Activated CD4-positive, alpha-beta T cell treated with anti-CD3 and anti-CD28 coated beads, Interleukin-2, Interleukin-6, amounts not matched to agents 100 ng/mL and 50 ng/mL, durations not matched to agents 16 hours and 8 hours (primary cell): ENCODE measurements around the gene CIDEC.

Experiments
- DNase-seq: peaks from one replicate; pipeline ENCODE4 v3.0.0-alpha.2; 2020

Gene CIDEC

DNA sequence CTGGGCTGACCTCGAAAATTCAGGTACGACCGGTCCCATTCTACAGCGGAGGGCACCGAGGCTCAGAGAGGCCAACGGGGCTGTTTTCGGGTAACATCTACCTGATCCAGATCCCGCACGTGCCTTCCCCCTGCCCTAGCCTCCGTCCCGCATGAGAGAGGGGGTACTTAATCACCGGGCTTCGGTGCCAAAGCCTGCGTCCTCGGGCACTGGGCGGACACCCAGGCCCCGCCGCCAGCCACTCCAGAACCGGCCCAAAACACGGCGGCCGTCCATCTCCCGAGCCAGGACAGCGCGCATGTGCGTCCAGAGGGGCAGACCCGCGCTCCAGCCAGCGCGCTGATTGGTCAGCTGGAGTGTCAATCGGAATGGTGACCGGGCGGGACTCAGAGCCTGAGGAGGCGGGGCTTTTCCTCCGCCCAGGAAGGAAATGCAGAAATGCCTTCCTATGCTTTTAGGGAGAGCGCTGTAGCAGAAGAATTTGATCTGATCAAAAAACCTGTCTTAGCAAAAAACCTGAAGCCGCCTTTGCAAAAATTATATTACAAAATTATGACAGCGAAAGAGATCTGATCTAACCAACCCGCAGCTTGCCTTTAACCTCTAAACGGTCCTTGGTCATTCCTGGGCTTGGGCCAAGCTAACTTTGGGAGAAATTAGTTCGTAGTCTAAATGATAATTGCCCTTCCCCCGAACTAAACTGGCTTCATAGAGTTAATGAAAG lies 36.2 kb downstream of the CIDEC start, which contains the start of gene RPUSD3:
Gene RPUSD3 (minus strand): TSS at position 294 of the 724 bp plus-strand sequence. CDS start 18 bp downstream, at position 276.
- DNase-seq = peak; percentile 98

DNA sequence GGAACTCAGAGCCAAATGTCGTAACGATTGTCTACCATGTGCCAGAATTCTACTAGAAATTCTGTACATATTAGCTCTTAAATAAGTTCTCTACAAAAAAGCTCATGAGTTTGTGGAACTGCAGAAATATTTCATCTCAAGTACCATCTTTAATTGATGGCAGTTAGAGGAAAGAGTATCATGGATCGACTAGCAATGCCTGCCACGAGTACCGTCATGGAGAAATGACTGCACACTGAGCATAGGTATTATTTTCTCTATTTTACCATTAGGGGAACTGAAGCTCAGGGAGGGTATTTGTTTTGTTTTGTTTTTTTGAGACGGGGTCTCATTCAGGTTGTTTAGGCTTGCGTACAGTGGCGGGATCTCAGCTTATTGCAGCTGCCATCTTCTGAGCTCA lies 39.0 kb downstream of the CIDEC start:
- DNase-seq = no peak

DNA sequence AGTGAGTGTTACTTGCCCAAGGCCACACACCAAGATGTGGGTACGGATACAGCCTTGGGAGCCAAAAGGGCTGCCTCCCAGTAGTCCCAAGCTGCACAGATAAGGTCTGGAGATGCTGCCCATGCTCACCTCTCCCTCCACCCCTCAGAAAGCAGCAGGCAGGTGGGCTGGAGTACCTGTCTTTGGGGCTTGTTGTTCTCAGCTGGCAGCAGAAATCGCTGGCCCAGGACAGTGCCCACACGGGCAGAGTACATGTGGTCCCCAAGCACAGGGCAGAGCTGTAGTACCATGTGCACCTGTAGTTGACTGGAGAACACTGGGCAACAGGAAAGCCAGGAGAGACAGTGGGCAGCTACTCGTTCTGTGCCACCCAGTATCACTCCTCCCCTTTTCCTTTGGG lies 41.2 kb downstream of the CIDEC start:
- DNase-seq = no peak

DNA sequence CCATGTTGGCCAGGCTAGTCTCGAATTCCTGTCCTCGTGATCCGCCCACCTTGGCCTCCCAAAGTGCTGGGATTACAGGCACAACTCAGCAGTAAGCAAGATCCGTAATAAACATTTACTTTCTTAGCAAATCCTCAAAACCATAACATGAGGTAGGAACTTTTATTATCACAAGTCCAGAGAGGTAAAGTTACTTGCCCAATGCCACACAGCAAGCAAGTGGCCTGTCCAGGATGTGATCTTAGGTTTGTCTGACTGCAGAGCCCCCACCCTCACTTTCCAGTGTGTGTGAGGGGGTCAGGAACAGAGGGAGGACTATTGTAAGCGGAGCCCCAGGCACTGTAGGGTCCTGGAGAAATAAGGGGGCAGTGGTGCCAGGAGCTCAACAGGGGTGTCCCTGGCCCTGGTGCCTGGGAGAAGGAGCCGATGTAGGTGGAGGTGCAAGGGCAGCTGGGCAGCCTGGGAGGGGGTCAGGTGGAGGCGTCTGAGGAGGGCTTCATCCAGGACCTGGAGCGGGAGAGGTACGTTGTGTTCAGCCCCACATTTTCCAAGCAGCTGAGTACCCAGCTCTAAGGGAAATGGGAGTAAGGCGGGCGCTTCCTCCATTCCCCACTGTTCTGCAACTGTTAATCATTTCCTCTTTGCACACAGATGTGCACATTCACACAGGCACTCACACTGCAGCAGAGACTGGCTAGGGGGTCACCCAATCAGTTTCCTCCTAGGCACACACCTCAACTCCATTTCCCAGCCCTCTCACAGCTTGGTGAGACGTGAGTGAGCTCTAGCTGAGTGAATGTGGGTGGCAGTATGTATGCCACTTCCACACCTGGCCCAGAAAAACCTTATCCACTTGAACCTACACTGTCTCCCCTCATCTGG lies 42.1 kb downstream of the CIDEC start:
- DNase-seq = no peak

DNA sequence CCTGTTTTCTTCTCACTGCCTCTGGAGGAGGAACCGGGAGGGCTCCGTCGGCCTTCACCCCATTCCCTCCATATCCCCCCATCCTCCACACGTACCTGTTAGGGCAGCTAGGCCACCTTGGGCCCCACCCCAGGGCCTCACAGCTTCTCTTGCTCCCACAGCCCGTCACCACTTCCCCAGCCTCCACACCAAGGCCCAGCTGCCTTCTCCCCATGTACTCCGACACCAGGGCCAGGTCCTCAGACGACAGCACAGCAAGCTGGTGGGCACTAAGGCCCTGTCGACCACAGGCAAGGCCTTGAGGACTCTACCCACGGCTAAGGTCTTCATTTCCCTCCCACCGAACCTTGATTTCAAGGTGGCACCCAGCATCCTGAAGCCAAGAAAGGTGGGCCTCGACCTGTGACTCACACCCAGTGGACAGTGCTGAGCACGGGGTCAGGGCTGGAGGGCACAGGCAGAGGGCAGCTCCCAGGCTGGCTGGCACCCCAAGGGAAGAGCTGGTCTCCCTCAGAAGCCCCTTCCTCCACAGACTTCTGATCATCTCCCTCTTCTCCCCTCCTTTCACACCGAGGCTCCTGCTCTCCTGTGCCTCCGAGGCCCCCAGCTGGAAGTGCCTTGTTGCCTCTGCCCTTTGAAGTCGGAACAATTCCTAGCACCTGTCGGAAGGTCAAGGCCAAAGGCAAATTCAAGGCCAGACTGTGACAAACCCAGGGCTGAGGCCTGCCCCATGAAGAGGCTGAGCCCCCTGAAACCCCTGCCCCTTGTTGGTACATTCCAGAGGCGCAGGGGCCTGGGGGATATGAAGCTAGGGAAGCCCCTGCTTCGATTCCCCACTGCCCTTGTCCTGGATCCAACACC lies 45.3 kb downstream of the CIDEC start:
- no peak for DNase-seq

DNA sequence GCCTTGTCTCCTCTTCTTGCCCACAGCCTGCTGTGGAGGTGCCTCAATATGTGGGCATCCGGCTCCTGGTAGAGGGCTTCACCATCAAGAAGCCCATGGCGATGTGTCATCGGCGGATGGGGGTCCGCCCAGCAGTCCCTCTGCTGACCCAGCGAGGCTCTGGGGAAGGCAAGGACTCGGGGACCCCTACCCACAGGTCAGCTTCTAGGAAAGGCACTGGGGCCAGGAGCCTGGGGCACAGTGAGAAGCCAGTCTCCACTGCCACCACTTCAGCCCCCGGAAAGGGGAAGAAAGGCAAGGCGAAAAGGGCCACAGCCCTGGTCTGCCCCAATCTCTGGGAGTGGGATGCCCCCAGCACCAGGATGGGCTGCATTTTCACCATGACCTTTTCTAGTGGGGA lies 47.0 kb downstream of the CIDEC start:
- DNase-seq = no peak

DNA sequence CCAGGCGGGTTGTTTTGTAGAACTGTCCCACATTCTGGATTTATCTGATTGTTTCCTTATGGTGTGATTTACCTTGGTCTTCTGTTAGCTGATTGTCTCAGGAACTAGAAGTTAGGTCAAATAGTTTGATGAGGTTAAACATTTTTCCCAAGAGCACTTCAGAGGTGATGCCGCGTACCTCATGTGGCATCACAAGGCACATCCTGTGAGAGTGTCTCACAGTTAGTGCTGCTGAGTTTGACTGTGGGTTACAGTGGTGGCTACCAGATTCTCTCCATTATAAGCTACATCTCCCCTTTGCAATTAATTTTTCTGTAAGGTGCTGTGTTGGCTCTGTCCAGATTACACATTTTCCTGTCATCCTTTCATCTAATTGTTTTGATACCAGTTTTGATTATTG lies 48.8 kb downstream of the CIDEC start:
- no peak for DNase-seq

DNA sequence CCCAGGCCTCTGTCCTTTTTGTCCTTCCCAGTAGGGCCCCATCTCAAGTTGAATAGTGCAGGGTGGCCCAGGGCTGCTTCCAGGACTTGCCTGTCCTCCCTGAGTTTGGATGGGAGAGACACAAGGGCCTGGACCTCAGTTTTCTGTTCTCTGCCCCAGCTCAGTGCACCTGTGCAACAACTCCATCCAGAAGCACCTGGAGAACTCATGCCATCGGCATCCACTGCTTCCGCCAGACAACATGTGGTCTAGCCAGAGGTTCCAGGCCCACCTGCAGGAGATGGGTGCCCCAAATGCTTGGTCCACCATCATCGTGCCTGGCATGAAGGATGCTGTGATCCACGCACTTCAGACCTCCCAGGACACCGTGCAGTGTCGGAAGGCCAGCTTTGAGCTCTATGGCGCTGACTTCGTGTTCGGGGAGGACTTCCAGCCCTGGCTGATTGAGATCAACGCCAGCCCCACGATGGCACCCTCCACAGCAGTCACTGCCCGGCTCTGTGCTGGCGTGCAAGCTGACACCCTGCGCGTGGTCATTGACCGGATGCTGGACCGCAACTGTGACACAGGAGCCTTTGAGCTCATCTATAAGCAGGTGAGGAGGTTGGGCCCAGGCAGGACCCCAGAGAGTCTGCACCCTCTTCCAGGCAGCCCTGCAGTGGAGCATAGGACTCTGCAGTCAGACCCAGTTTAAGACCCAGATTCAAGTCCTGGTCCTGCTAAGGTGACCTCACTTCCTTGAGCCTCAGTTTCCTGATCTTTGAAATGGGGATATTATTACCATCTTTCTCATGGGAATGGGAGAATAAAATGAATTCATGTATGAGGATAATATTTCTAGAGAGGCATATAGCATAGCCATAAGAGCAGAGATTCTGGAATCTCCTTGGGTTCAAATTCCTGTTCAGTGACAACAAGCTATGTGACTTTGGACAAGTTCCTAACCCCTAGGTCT lies 51.0 kb downstream of the CIDEC start:
- no peak for DNase-seq

DNA sequence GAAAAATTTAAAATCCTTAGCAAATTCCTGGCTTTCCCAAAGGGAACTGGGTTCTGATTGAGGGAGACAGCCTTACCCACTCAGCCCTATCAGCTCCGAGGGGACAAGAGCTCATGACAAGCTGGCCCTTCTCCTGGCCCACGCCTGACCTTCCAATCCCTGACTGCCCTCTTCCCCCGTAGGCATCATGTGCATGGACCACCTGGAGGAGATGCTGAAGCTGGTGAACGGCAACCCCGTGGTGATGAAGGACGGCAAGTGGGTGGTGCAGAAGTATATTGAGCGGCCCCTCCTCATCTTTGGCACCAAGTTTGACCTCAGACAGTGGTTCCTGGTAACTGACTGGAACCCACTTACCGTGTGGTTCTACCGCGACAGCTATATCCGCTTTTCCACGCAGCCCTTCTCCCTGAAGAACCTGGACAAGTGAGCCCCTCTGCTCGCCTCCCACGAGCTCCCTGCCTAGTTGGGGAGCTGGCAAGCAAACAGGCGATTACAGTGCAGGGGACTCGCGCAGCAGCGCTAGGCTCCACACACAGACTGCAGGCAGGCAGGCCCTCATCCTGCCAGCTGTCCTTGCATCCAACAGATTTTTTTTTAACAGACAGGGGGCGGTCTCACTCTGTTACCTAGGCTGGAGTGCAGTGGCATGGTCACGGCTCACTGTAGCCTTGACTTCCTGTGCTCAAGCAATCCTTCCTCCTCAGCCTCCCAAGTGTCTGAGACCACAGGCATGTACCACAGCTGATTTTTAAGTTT lies 53.1 kb downstream of the CIDEC start:
- peak; percentile 45 for DNase-seq

DNA sequence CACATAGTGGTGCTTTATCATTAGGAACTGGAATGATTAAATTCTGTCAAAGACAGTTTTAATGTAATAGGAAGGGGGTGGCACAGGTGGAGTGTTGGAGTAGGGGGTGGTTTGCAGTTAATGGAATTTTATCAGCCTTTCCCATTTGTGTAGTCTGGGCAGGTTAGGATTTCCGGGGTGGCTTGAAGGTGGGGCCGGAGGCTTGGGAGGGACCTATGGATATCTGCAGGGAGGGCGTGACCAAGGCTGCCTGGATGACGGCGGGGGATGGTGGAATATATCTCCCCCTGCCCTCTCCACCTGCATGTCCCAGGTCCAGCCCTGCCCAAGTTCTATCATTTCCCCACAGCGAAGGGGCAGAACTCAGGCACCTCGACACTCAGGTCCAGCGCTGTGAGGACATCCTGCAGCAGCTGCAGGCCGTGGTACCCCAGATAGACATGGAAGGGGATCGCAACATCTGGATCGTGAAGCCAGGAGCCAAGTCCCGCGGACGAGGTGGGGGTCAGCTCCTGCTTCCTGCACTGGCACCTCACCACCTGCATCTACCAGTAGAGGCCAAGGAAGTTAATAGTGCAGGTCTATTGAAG lies 54.5 kb downstream of the CIDEC start:
- no peak for DNase-seq

DNA sequence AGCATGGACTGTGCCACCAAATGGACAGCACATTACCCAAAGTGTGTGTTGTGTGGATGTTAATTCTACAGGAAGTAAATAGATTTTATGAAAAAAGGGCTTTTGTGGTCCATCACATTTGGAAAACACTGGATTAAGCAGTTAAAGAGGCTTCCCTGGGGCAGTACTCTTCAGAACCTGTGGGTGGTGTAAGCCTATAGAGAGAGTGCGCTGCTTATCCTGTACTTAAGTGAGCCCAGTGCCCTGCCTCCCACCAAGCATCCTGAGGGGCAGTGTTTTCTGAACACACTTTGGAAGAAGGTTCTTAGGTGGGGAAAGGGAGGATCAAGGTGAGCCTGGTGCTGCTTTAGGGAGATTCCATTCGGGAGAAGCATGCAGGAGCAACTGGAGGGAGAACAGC lies 59.1 kb downstream of the CIDEC start:
- DNase-seq = no peak

DNA sequence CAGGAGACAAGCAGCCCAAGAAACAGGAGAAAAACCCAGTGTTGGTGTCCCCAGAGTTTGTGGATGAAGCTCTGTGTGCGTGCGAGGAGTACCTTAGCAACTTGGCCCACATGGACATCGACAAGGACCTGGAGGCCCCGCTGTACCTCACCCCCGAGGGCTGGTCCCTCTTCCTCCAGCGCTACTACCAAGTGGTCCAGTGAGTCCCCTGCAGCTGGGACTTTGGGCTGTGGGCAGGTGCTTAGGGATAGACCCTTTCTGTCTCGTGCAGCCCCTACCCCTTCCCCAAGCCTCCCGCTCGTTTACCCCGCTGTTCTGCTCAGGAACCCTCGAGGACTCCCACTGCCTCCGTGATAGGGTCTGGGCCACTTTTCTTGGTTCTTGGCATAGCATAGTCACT lies 59.5 kb downstream of the CIDEC start:
- no peak for DNase-seq

DNA sequence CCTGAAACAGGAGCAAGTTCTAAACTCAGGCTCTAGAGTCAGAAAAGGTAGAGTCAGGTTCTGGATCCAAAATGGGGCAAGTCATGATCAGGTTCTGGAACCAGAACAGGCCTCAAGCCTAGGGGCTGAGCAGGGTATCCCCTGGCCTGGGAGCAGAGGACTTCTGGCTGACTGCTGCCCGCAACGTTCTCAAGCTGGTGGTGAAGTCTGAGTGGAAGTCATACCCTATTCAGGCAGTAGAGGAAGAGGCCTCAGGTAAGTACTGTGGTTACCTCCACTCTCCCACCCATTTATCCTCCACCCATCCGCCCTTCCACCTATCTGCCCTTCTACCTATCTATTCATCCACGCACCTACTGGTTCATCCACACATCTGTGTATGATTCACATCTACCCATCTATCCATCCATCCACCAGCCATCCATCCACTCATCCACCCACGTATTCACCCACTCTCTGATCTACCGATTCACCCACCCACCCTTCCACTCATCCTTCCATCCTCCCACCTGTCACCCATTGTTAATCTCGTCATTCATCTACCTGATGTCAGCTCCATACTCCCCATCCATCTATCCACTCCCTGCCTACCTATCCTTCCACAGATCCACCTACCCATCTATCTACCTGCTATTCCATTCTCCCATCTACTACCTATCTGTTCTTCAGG lies 61.3 kb downstream of the CIDEC start:
- DNase-seq = no peak

DNA sequence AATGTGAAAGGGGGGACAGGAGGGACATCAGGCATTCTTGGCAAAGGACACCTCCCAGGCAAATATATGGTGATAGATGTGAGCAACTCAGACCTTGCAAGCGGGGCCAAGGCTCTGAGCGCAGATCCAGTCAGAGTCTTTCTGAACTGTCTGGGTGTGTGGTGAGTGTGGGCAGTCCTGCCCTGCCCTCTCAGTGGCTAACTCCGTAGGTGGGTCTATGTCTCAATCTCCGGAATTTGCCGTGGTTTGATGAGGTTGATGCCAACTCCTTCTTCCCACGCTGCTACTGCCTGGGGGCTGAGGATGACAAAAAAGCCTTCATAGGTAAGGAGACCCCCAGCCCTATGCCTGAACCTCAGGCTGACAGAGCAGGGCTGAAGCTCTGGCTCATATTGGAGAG lies 62.6 kb downstream of the CIDEC start:
- no peak for DNase-seq
